Heart right ventricle (tissue), 16 donors: Measurements from ENCODE around the gene NKAPD1. TPM values are rescaled to one million over a fixed set of nuclear protein-coding genes. Genes with fewer than 3 reads are reported as not detected.
"Not testable (repeated sequence)": the region's sequence is repeated elsewhere in the genome, so short reads cannot be mapped to it uniquely, and the experiment has no call there.

ENCODE experiments used
- ATAC-seq, 8 donors: fragments of 200-7000 bp; cut with Tn5 transposase; one replicate each; pipeline ENCODE4 v1.9.1; 2020; ENCODE audit warnings: mild to moderate bottlenecking in 8 of 8, moderate library complexity in 8 of 8, moderate number of reproducible peaks in 1 of 8
- DNase-seq, 2 donors: peaks; one replicate each; pipeline ENCODE4 v3.0.0-alpha.2; 2020
- H3K27ac ChIP-seq, 10 donors: fragments of 200-600 bp; sonication (generic) in 2 of 10; one replicate each; pipeline versions ENCODE4 v1.5.0 to v1.8.0; 2020 to 2022; ENCODE audit warnings: mild to moderate bottlenecking in 3 of 10
- H3K27me3 ChIP-seq, 7 donors: fragments of 200-600 bp; one replicate each; pipeline ENCODE4 v1.8.0; 2021 to 2022; ENCODE audit warnings: mild to moderate bottlenecking in 2 of 7
- H3K36me3 ChIP-seq, 9 donors: fragments of 200-600 bp; sonication (generic) in 1 of 9; one replicate each; pipeline versions ENCODE4 v1.5.0 to v1.8.0; 2020 to 2022; ENCODE audit warnings: mild to moderate bottlenecking in 2 of 9
- H3K4me1 ChIP-seq, 9 donors: fragments of 200-600 bp; sonication (generic) in 1 of 9; one replicate each; pipeline versions ENCODE4 v1.5.0 to v1.8.0; 2020 to 2022; ENCODE audit warnings: mild to moderate bottlenecking in 4 of 9
- H3K4me3 ChIP-seq, 10 donors: fragments of 200-600 bp; sonication (generic) in 2 of 10; one replicate each; pipeline versions ENCODE4 v1.5.0 to v1.8.0; 2020 to 2022; ENCODE audit warnings: mild to moderate bottlenecking in 7 of 10, moderate library complexity in 2 of 10
- H3K9me3 ChIP-seq, 11 donors: fragments of 200-600 bp in 10 of 11; sonication (generic) in 2 of 11; one replicate each; pipeline versions ENCODE4 v1.5.0 to v1.8.0; 2013 to 2022; ENCODE audit warnings: mild to moderate bottlenecking in 2 of 11, control low read depth in 1 of 11, moderate library complexity in 1 of 11
- WGBS, 2 donors: extraction: QIAGEN DNeasy Blood & Tissue Kit; methylation state at CpG; one replicate each; pipeline ENCODE4 v1.1.7; 2013; ENCODE audit warnings: inconsistent platforms in 1 of 2; 5-methylcytosine and 5-hydroxymethylcytosine counted together
- intact Hi-C, 10 donors: fragments of 100-400 bp; cut with DNase I; formaldehyde crosslinking; loops; one replicate each; pipeline versions ENCODE4 v1.11.1 to v1.14.2; 2022
- polyA plus RNA-seq, 2 donors: library from polyadenylated mRNA; stranded (reverse); fragments of 200-250 nt; gene quantifications; one replicate each; pipeline ENCODE4 v1.2.3, GENCODE V29; 2013
- total RNA-seq, 10 donors: library from RNA; stranded (reverse); fragmentation: NEBNext Ultra II Directional in 3 of 10; extraction: Animal tissue kit (Norgen Biotek cat#: 25700) in 3 of 10; gene quantifications; one replicate each; pipeline versions ENCODE4 v1.2.1 to v1.2.4, GENCODE V29; 2021 to 2023
- TF ChIP-seq, protein P1 (sequence below), 9 donors: fragments of 200-600 bp; sonication (generic) in 2 of 9; IDR thresholded peaks; one replicate each; pipeline versions ENCODE4 v1.5.0 to v1.8.0; 2021 to 2022; ENCODE audit warnings: antibody characterized with exemption in 9 of 9, mild to moderate bottlenecking in 5 of 9, moderate library complexity in 1 of 9
- donor health status: Arrhythmogenic right ventricular cardiomyopathy.
- donor health status: ischemic (EF 13 %, LVEDD 7.1; RV severe dilation, severe dysfunction).
- donor health status: healthy with polysubstance abuse.
- donor health status: DM: no; HTN: yes; CAD: no.
- donor health status: DM: no; HTN: no; CAD: no.
- donor health status: ischemic (EF 25% LVEDD 6.9; RV normal size, moderate dysfunction).
- donor health status: ischemic (EF 25% LVEDD 5.7; RV mildly dilated, moderate dysfunction).
- donor health status: healthy.
- donor health status: DM: yes; HTN: yes; CAD: no.
- donor health status: Ischemic cardiomyopathy.
- donor health status: ischemic (EF 35%, LVEDD 5.7; RV mildly dilated, moderate dysfunction).
- donor health status: nonischemic (EF 11% LVEDD 7.7; RV severe dilation, severe dysfunction).
- donor health status: DM: yes; HTN: yes; CAD: no.
- donor health status: PGD.
- donor health status: ischemic (EF 29% LVEDD 5.4; RV normal size, mild dysfunction).
- donor health status: nonischemic (EF 23%, LVEDD 6.1; RV moderate dilation, normal function).

NKAPD1 gene
- total and polyA plus RNA-seq, 12 donors: 5.2 to 10.5 (median 7.8) TPM

DNA sequence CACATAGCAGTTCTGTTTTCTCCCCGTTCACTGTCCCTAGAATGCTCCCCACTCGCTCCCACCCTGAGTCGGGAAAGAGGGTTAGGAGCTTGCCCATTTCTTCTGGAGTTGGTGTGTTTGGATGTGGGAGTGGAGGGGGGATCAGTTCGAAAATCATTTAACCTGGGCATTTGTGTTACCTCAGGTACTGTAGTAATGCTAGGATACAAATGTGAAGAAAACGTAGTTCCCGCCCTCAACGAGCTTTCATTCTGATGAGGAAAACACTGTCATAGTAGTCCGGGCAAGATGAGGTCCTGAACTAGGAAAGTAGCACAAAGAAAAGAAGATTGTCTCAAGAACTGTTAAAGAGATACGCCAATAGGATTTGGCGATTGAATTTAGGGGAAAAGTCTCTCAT is 13.1 kb downstream of the NKAPD1 start:
- Histone ChIP-seq H3K9me3 (no peaks in the 10 kb centered on the region), H3K36me3 (peaks cover 0 to 77% (median 66%) of the 10 kb centered on the region in 9 donors), H3K27ac (peak overlapping the region; percentile 69 to 95 (median 88)), H3K4me1 (peaks cover 3 to 68% (median 36%) of the 10 kb centered on the region in 9 donors), H3K4me3 (peak overlapping the region; percentile 71 to 94 (median 84)), H3K27me3 (no peaks in the 10 kb centered on the region)
- ATAC-seq (peak in 7 of 8 donors; percentile 3 to 21 (median 10)), DNase-seq (no peak)
- TF ChIP-seq, protein P1, sequence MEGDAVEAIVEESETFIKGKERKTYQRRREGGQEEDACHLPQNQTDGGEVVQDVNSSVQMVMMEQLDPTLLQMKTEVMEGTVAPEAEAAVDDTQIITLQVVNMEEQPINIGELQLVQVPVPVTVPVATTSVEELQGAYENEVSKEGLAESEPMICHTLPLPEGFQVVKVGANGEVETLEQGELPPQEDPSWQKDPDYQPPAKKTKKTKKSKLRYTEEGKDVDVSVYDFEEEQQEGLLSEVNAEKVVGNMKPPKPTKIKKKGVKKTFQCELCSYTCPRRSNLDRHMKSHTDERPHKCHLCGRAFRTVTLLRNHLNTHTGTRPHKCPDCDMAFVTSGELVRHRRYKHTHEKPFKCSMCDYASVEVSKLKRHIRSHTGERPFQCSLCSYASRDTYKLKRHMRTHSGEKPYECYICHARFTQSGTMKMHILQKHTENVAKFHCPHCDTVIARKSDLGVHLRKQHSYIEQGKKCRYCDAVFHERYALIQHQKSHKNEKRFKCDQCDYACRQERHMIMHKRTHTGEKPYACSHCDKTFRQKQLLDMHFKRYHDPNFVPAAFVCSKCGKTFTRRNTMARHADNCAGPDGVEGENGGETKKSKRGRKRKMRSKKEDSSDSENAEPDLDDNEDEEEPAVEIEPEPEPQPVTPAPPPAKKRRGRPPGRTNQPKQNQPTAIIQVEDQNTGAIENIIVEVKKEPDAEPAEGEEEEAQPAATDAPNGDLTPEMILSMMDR (IDR thresholded peaks at IDR 0.05): no peak
- 13 to 16% methylated on average over 10 of the region's 10 CpGs for WGBS, 2 donors
- intact Hi-C loops: loop anchor here in 6 of 10 donors (2.0 to 10.0 kb wide), 5 partner anchors 152 to 212 kb away; partner anchors contain the start of genes CFAP68 (in 3 of the 6), FDXACB1 (in 3 of the 6), ALG9 (in 2 of the 6) and DIXDC1 (in 2 of the 6)

DNA sequence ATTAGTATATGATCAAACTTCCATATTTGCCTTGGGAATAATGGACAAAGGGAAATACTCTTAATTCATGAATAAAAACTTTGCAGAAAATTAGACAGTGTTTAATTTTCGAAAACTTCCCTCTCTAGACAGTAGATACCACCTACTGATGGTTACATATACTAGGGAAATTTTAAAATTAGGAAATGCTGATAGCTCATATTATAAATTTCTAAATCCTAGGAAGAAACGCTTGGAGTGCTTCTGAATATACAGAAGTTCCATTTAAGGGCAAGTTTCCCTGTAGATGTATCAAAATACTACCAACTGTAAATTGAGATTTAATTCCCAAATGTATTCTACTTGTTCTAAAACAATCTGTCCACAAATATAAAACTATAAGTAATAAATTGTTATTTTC is 21.2 kb downstream of the NKAPD1 start:
- H3K4me1 ChIP-seq, ATAC-seq, H3K9me3 ChIP-seq, H3K27me3 ChIP-seq, DNase-seq, H3K4me3 ChIP-seq, H3K27ac ChIP-seq, intact Hi-C loops: not testable (repeated sequence)
- 96 to 99% methylated on average over 2 of the region's 2 CpGs for WGBS, 2 donors
- peaks cover 0 to 95% (median 49%) of the 10 kb centered on the region in 9 donors for H3K36me3 ChIP-seq

DNA sequence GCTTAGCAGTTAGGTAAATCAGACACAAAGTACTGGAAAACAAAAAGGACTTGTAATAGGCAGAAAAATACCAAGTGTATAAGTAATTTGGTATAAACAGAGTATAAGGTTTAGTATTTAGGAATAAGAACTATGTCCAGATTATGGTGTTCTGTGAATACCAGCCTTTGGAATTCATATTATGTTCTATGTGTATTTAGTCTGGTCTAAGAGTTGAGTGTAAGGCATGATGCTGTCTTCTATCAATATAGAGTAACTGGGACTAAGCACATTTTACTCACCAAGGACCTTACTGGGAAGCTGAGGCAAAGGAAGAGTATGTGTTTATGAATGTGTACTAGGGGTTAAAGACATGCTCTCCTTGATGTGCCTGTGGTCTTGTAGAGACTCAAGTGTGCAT is 22.1 kb downstream of the NKAPD1 start:
- H3K9me3 ChIP-seq: no peaks in the 10 kb centered on the region
- DNase-seq (no peak), ATAC-seq (no peak)
- H3K27ac ChIP-seq: no peak overlapping the region
- H3K4me3 ChIP-seq: no peak overlapping the region
- TF ChIP-seq, protein P1 (IDR thresholded peaks at IDR 0.05): no peak
- no peaks in the 10 kb centered on the region for H3K27me3 ChIP-seq
- peaks cover 0 to 7% (median 0%) of the 10 kb centered on the region in 9 donors for H3K4me1 ChIP-seq
- peaks cover 0 to 89% (median 40%) of the 10 kb centered on the region in 9 donors for H3K36me3 ChIP-seq
- intact Hi-C loops: no loop called here

DNA sequence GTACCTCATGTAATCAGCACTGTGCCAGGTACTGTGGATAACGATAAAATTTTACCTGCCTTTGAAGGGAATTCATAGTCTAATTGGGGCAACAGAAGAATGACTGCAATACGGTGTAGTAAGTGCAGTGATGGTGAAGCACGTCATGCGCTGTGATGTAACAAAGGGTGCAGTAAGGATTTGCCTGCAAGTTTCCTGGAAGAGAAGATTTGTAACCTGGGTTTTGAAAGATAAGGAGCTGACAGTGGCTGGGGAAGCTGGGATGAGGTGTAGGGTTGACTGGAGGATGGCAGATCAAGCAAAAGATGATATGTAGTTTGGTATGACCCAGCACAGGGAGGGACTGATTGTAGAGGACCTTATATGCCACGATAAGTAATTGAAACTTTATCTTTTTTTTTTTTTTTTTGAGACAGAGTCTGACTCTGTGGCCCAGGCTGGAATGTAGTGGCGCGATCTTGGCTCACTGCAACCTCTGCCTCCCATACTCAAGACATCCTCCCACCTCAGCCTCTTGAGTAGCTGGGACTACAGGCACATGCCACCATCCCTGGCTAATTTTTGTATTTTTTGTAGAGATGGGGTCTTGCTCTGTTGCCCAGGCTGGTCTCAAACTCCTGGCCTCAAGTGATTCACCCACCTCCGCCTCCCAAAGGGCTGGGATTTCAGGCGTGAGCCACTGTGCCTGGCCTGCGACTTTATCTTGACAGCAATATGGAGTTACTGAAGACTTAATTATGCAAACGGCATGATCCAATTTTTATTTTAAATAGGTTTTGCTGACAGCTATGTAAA is 23.8 kb downstream of the NKAPD1 start:
- Histone ChIP-seq H3K4me1 (peaks cover 0 to 7% (median 0%) of the 10 kb centered on the region in 9 donors), H3K9me3 (no peaks in the 10 kb centered on the region), H3K27ac (no peak overlapping the region), H3K36me3 (peaks cover 0 to 72% (median 24%) of the 10 kb centered on the region in 9 donors), H3K4me3 (no peak overlapping the region), H3K27me3 (no peaks in the 10 kb centered on the region)
- TF ChIP-seq, protein P1 (IDR thresholded peaks at IDR 0.05): no peak
- DNase-seq: no peak
- 89 to 90% methylated on average over 11 of the region's 11 CpGs for WGBS, 2 donors
- intact Hi-C loops: no loop called here
- ATAC-seq: no peak

DNA sequence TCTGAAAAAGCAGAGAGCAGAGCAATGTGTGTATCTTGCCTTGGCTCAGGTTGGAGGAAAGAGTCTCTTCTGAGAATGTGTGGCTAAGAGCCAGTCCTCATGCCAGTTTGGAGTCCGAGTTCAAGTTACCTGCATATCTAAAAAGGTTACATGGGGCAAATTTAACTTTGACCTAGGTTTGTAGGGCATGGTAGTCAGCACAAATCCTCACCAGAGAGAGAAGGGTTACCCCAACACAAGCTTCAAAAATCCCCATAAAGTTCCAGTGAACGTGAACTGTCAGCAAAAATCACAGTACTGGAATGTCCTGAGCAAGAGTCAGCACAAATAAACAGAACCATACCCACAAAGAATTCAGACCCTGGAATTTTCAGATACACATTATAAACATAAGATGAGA is 26.4 kb downstream of the NKAPD1 start:
- no peaks in the 10 kb centered on the region for H3K9me3 ChIP-seq
- TF ChIP-seq, protein P1 (IDR thresholded peaks at IDR 0.05): no peak
- ATAC-seq (peak in 1 of 8 donors; percentile 19), DNase-seq (no peak)
- H3K4me3 ChIP-seq: no peak overlapping the region
- H3K27ac ChIP-seq: no peak overlapping the region
- intact Hi-C loops: no loop called here
- H3K36me3 ChIP-seq: peaks cover 0 to 46% (median 15%) of the 10 kb centered on the region in 9 donors
- no peaks in the 10 kb centered on the region for H3K27me3 ChIP-seq
- H3K4me1 ChIP-seq: peaks cover 0 to 12% (median 0%) of the 10 kb centered on the region in 9 donors
- 27 to 53% methylated on average over 2 of the region's 2 CpGs for WGBS, 2 donors
